Activated naive CD4-positive, alpha-beta T cell treated with anti-CD3 and anti-CD28 coated beads, Interleukin-2, amount 50 U/mL, for 72 hours (primary cell): ENCODE data around the gene MYPN. TPM values are rescaled to one million over a fixed set of nuclear protein-coding genes. Genes with fewer than 3 reads are reported as not detected.

Experiments used
- ATAC-seq, 2 donors: fragments of 150-1000 bp; cut with Tn5 transposase; 2 replicates each; pipeline ENCODE4 v1.10.0; 2021; ENCODE audit warnings: mild to moderate bottlenecking in 2 of 2, moderate library complexity in 2 of 2
- DNase-seq, 2 donors: peaks; one replicate each; pipeline ENCODE4 v3.0.0; 2021 to 2022; ENCODE audit warnings: low spot score in 2 of 2
- H3K27ac Mint-ChIP-seq, 2 donors: one replicate each; pipeline ENCODE4 v1.8.0; 2022; ENCODE audit warnings: mild to moderate bottlenecking in 2 of 2, mixed read lengths in 2 of 2
- H3K36me3 Mint-ChIP-seq, 2 donors: one replicate each; pipeline ENCODE4 v1.8.0; 2022; ENCODE audit warnings: mixed read lengths in 2 of 2
- H3K9me3 Mint-ChIP-seq, 2 donors: one replicate each; pipeline ENCODE4 v1.8.0; 2022; ENCODE audit warnings: mixed read lengths in 2 of 2
- total RNA-seq, 2 donors: library from RNA; stranded (reverse); gene quantifications; one replicate each; pipeline ENCODE4 v1.2.3, GENCODE V29; 2022

The MYPN gene
- total RNA-seq, 2 donors from 2014 or later = not detected

- ATAC-seq (no peak), DNase-seq (no peak)
- Mint-ChIP-seq H3K36me3 (no peaks in the 10 kb centered on the region), H3K27ac (peak overlapping the region in 1 of 2 donors; percentile 36), H3K9me3 (no peaks in the 10 kb centered on the region)
Measured at GRCh38 chr10:68111584-68111983, 2.3 kb downstream of the MYPN start.

- no peaks in the 10 kb centered on the region for H3K9me3 Mint-ChIP-seq
- ATAC-seq = no peak
Measured at GRCh38 chr10:68112837-68113236, 3.5 kb downstream of the MYPN start.

GRCh38 chr10:68118657-68119056 is 9.4 kb downstream of the MYPN start:
- no peaks in the 10 kb centered on the region for H3K36me3 Mint-ChIP-seq
- DNase-seq (no peak), ATAC-seq (no peak)
- H3K27ac Mint-ChIP-seq = no peak overlapping the region
- no peaks in the 10 kb centered on the region for H3K9me3 Mint-ChIP-seq

More at GRCh38 chr10:68112837-68113236, 3.5 kb downstream of the MYPN start:
- no peak overlapping the region for H3K27ac Mint-ChIP-seq
- DNase-seq = no peak
- H3K36me3 Mint-ChIP-seq = no peaks in the 10 kb centered on the region

- H3K36me3 Mint-ChIP-seq = no peaks in the 10 kb centered on the region
- ATAC-seq (no peak), DNase-seq (no peak)
- H3K9me3 Mint-ChIP-seq = no peaks in the 10 kb centered on the region
- no peak overlapping the region for H3K27ac Mint-ChIP-seq
Measured at GRCh38 chr10:68121020-68121743, 11.9 kb downstream of the MYPN start.

- Mint-ChIP-seq H3K9me3 (no peaks in the 10 kb centered on the region), H3K27ac (no peak overlapping the region), H3K36me3 (no peaks in the 10 kb centered on the region)
- ATAC-seq (no peak), DNase-seq (no peak)
Measured at GRCh38 chr10:68121852-68122251, 12.6 kb downstream of the MYPN start.

- H3K27ac Mint-ChIP-seq = no peak overlapping the region
- ATAC-seq = no peak
- H3K9me3 Mint-ChIP-seq = no peaks in the 10 kb centered on the region
- no peak for DNase-seq
- no peaks in the 10 kb centered on the region for H3K36me3 Mint-ChIP-seq
Measured at GRCh38 chr10:68124718-68125117, 15.4 kb downstream of the MYPN start.

- H3K27ac Mint-ChIP-seq = no peak overlapping the region
- no peaks in the 10 kb centered on the region for H3K36me3 Mint-ChIP-seq
- DNase-seq = no peak
- ATAC-seq = peak in 1 of 2 donors; percentile 35
- no peaks in the 10 kb centered on the region for H3K9me3 Mint-ChIP-seq
Measured at GRCh38 chr10:68125772-68126171, 16.5 kb downstream of the MYPN start.

GRCh38 chr10:68128015-68128414 is 18.7 kb downstream of the MYPN start:
- no peak for DNase-seq
- no peaks in the 10 kb centered on the region for H3K9me3 Mint-ChIP-seq
- no peaks in the 10 kb centered on the region for H3K36me3 Mint-ChIP-seq
- ATAC-seq = no peak
- H3K27ac Mint-ChIP-seq = no peak overlapping the region

GRCh38 chr10:68132391-68132790 is 23.1 kb downstream of the MYPN start:
- H3K27ac Mint-ChIP-seq = no peak overlapping the region
- H3K9me3 Mint-ChIP-seq = no peaks in the 10 kb centered on the region
- no peaks in the 10 kb centered on the region for H3K36me3 Mint-ChIP-seq
- no peak for ATAC-seq
- DNase-seq = no peak

- Mint-ChIP-seq H3K9me3 (no peaks in the 10 kb centered on the region), H3K36me3 (no peaks in the 10 kb centered on the region), H3K27ac (no peak overlapping the region)
- DNase-seq (no peak), ATAC-seq (no peak)
Measured at GRCh38 chr10:68133523-68133922, 24.2 kb downstream of the MYPN start.

GRCh38 chr10:68135362-68135761 is 26.1 kb downstream of the MYPN start:
- H3K9me3 Mint-ChIP-seq = no peaks in the 10 kb centered on the region
- no peak for ATAC-seq
- H3K36me3 Mint-ChIP-seq = no peaks in the 10 kb centered on the region
- H3K27ac Mint-ChIP-seq = no peak overlapping the region
- DNase-seq = no peak

GRCh38 chr10:68135922-68136792 is 26.9 kb downstream of the MYPN start:
- H3K36me3 Mint-ChIP-seq = no peaks in the 10 kb centered on the region
- no peak overlapping the region for H3K27ac Mint-ChIP-seq
- no peak for DNase-seq
- no peak for ATAC-seq
- no peaks in the 10 kb centered on the region for H3K9me3 Mint-ChIP-seq

- H3K9me3 Mint-ChIP-seq = no peaks in the 10 kb centered on the region
- no peaks in the 10 kb centered on the region for H3K36me3 Mint-ChIP-seq
- no peak for DNase-seq
- no peak for ATAC-seq
- no peak overlapping the region for H3K27ac Mint-ChIP-seq
Measured at GRCh38 chr10:68137171-68137570, 27.9 kb downstream of the MYPN start.

- no peak for DNase-seq
- ATAC-seq = no peak
- H3K36me3 Mint-ChIP-seq = no peaks in the 10 kb centered on the region
- H3K9me3 Mint-ChIP-seq = no peaks in the 10 kb centered on the region
- H3K27ac Mint-ChIP-seq = no peak overlapping the region
Measured at GRCh38 chr10:68138526-68138925, 29.2 kb downstream of the MYPN start.

- H3K27ac Mint-ChIP-seq = no peak overlapping the region
- ATAC-seq (no peak), DNase-seq (no peak)
- H3K36me3 Mint-ChIP-seq = no peaks in the 10 kb centered on the region
- H3K9me3 Mint-ChIP-seq = no peaks in the 10 kb centered on the region
Measured at GRCh38 chr10:68139448-68140272, 30.4 kb downstream of the MYPN start.

- Mint-ChIP-seq H3K27ac (no peak overlapping the region), H3K36me3 (no peaks in the 10 kb centered on the region), H3K9me3 (no peaks in the 10 kb centered on the region)
- no peak for DNase-seq
- no peak for ATAC-seq
Measured at GRCh38 chr10:68142761-68143160, 33.5 kb downstream of the MYPN start.

- ATAC-seq (no peak), DNase-seq (no peak)
- Mint-ChIP-seq H3K9me3 (no peaks in the 10 kb centered on the region), H3K27ac (no peak overlapping the region), H3K36me3 (no peaks in the 10 kb centered on the region)
Measured at GRCh38 chr10:68144709-68145108, 35.4 kb downstream of the MYPN start.
